Esophagus muscularis mucosa (tissue), 3 donors: ENCODE data around the gene ZNF254.

ENCODE experiments used
- CTCF ChIP-seq, 3 experiments: fragments of 200-600 bp in 2 of 3; fragments of 450-650 bp in 1 of 3; sonication (generic) in 2 of 3; IDR thresholded peaks; one replicate each; pipeline ENCODE4 v1.5.1; 2017 to 2019; ENCODE audit warnings: antibody characterized with exemption in 3 of 3, mild to moderate bottlenecking in 2 of 3, moderate library complexity in 1 of 3
- EP300 ChIP-seq: sonication (generic); formaldehyde crosslinking; IDR thresholded peaks from one replicate; pipeline ENCODE4 v1.6.1; 2017; ENCODE audit warnings: antibody characterized with exemption

- TF ChIP-seq EP300, result no peak
- TF ChIP-seq CTCF (IDR thresholded peaks at IDR 0.05), result no peak
Observed at GRCh38 chr19:24064175-24064574, 22.8 kb upstream of the ZNF254 start.
